NCI-H460 (cell line): Measurements from ENCODE around the gene CBX4. TPM values are rescaled to one million over a fixed set of nuclear protein-coding genes. Genes with fewer than 3 reads are reported as not detected.

Experiments
- DNase-seq: peaks from one replicate; pipeline ENCODE4 v3.0.0-alpha.2; 2016; ENCODE audit warnings: low read depth; ENCODE audit errors: extremely low read depth
- total RNA-seq: library from RNA; depleted of rRNA; stranded (reverse); fragments of >200 nt; shearing (Covaris generic); gene quantifications from 2 replicates; pipeline ENCODE4 v1.2.3, GENCODE V29; 2014

CBX4 gene
- total RNA-seq, 1 experiment from 2014 or later = 88.2 TPM

DNA sequence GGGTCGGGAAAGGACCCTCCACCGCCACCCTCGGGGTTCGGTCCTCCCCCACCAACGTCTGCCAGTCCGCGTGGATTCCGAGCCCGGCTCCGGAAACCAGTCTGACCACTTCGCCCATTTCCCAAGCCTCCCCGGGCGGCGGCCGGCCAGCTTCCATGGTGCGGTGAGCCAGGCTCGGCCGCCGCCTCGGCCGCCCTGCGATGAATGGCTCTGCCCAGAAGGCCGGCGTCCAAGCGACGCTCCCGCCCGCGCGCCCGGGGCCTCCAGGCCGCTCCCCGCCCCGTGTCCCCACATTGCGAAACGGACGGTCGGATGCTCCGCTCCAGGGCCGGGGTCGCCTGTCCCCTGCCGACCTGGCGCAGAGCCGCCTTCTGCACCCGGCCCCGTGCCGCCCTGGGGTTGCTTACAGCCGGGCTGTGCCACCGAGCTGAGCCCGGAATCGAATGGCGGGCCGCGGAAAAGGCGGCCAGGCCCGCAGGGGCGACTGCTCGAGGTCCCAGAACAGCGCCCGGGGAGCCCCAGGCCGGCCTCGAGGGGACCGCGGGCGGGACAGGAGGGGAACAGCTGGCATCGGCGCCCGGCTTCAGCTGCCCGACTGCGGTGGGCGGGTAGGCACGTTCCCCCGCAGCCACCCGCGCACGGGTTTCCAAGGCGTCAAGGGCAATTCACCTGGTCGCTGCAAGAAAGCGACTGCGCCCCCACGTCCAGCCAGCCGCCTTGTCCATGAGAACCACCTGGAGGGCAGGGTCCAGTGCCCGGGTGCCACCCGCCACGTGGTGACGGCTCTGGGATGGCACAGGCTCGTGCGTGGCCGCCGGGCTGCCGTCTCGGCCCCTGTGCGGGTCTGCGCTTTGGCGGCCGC, 24.0 kb downstream of the CBX4 start:
- DNase-seq = no peak

- DNase-seq = no peak
Measured at GRCh38 chr17:79814127-79814973, 24.9 kb downstream of the CBX4 start.

- no peak for DNase-seq
Measured at GRCh38 chr17:79813297-79814126, 25.7 kb downstream of the CBX4 start.

DNA sequence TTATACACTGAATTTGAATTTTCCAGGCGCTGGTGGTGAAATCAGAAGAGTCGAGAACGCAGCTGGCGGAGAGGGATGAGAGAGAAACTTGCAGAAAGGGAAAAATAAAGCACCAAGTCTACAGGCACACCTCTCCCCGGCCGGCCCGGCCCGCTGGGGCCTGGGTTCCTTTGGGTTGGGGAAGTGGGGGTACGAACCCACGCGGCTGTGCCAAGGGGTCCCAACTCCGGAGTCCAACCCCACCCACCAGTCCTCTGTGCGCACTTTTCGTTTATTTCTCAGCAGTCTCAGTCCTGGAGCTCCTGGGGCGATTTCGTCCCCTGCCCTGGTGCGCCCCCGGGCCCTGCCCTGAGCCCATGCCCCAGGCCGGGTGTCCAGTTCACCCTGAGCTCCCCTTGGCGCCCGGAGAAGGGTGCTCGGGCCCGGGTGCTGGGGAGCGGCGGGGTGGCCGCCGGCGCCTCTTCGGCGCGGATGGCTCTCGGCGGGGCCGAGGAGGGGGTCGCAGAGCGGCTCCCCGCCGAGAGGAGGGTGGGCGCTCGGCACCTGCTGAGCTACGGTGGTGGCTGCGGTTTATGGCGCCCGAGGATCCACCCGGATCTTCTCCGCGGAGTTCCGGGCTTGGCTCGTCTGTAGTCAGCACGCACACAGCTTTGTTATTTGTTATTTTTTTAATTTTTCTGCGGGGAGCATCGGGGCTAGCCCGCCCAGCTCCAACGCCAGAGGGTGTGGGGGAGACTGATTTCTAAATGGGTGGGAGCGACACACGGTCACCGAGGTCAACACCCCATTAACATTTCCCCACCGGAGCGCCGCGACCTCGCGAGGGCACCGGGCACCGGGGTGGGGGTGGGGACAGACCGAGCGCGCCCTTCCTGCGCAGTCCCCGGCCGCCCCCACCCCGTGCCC, 26.6 kb downstream of the CBX4 start:
- no peak for DNase-seq

- no peak for DNase-seq
Measured at GRCh38 chr17:79811868-79812352, 27.3 kb downstream of the CBX4 start.

- DNase-seq = no peak
Measured at GRCh38 chr17:79811011-79811867, 28.0 kb downstream of the CBX4 start.

DNA sequence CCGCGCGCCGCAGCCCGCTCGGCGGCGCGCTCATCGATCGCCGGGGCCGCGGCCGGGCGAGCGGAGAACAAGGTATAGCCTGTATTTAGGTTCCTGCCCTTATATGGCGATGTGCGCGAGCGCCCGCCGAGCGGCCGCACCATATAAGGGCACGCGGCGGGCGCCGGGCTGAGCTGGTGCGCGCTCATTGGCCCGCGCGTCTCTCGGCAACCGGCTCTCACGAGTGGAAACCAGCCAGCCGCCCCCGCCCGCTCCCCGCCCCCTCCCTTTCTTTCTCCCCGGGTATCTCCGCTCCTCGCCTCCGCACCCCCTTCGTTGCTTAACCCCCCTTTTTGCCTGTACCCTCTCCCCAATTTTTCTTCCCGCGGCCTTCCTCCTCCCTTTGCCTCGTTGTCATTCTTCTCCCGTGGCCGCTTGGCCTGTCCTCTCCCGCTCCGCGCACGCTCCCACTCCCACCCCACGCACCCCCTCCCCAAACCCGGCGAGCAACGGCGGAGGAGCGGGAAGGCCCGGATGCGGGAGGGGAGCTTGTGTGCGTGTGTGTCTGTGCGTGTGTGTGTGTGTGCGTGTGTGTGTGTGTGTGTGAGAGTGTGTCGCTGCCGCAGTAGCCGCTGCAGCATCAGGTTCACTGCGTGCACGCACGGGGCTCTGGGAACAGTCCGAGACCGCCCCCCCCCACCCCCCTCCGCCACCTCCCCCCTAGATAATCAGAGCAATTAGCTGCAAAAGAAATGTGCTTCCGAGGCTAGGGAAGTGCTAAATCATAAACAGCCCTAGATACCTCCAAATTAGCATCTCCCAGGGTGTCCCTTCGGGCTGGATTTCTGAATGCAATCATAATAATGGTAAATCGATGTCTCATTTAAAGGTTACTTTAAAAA, 28.9 kb downstream of the CBX4 start:
- DNase-seq = peak; percentile 74

GRCh38 chr17:79809530-79810129, 29.6 kb downstream of the CBX4 start:
- no peak for DNase-seq

GRCh38 chr17:79808763-79809529, 30.3 kb downstream of the CBX4 start:
- peak; percentile 56 for DNase-seq

GRCh38 chr17:79806863-79807720, 32.1 kb downstream of the CBX4 start:
- DNase-seq = no peak

- no peak for DNase-seq
Measured at GRCh38 chr17:79806446-79806760, 32.8 kb downstream of the CBX4 start.

GRCh38 chr17:79804856-79805696, 34.2 kb downstream of the CBX4 start:
- DNase-seq = no peak

DNA sequence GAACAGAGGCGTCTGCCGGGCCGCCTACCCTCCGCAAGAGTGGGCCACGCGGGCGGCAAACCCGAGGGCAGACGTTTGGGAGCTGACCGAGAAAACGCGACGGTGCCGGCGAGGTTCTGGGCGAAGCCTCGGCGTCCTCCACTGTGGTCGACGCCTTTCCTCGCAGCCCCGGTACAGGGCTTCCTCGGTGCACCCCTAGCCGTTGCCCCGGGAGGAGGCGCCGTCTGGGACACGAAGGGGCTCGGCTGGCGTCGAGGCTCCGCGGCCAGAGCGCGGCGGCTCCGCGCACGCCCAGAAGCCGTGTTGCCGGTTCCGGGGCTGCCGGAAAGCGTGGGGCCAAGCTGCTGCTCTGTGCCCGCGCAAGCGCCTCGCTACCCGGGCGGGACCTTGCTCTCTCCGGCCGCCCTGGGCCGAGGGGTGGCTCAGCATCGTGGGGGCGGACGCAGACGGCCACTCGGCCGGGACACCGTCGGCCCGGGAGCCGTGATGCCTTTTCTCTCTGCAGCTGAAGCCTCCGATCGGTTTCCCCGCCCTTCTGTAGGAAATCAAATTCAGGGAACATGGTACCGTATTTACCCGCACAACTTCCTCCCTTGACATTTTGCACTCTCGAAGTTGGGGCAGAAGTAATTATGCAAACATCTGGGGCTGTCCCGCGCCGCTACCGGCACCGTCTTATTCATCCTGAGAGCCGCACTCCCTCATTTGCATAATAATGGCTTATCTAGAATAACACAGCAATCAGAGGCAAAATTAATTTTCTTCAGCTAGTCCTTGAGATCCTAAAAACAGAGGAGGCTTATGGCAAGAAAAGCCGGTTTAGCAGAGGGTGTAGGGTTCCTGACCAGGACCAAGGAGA, 35.0 kb downstream of the CBX4 start:
- no peak for DNase-seq
